HepG2 (cell line): ENCODE data around the gene DRC3. TPM values are rescaled to one million over a fixed set of nuclear protein-coding genes. Genes with fewer than 3 reads are reported as not detected.

ENCODE experiments used
- AHDC1 ChIP-seq: sonication (generic); formaldehyde crosslinking; IDR thresholded peaks from 2 replicates; pipeline ENCODE4 v1.5.1; 2020; ENCODE audit warnings: mild to moderate bottlenecking, missing genetic modification reagents, borderline replicate concordance
- ATM ChIP-seq: fragments of 450-650 bp; IDR thresholded peaks from 2 replicates; pipeline ENCODE4 v1.7.1; 2017; ENCODE audit warnings: mild to moderate bottlenecking, borderline replicate concordance
- CCAR2 ChIP-seq: fragments of 200-400 bp; formaldehyde crosslinking; optimal IDR thresholded peaks from 2 replicates; pipeline ENCODE3; 2018; ENCODE audit warnings: low read depth, mild to moderate bottlenecking, low read length, moderate library complexity
- CCDC6 ChIP-seq: sonication (generic); formaldehyde crosslinking; IDR thresholded peaks from 2 replicates; pipeline ENCODE4 v1.8.1; 2022; ENCODE audit warnings: mild to moderate bottlenecking, missing genetic modification reagents, moderate library complexity
- ELF4 ChIP-seq: sonication (generic); formaldehyde crosslinking; IDR thresholded peaks from 2 replicates; pipeline ENCODE4 v1.5.0; 2020; ENCODE audit warnings: missing genetic modification reagents, mild to moderate bottlenecking, moderate library complexity, borderline replicate concordance
- GATAD2A ChIP-seq: IDR thresholded peaks from 2 replicates; pipeline ENCODE4 v1.6.1; 2016
- GZF1 ChIP-seq: sonication (generic); formaldehyde crosslinking; IDR thresholded peaks from 2 replicates; pipeline ENCODE4 v1.5.1; 2020; ENCODE audit warnings: mild to moderate bottlenecking, missing genetic modification reagents
- MLLT10 ChIP-seq: sonication (generic); formaldehyde crosslinking; IDR thresholded peaks from 2 replicates; pipeline ENCODE4 v1.4.0; 2020; ENCODE audit warnings: missing genetic modification reagents
- NR2F6 ChIP-seq, 2 experiments: IDR thresholded peaks; 2 replicates each; pipeline ENCODE4 v1.6.1; 2016; ENCODE audit warnings: antibody characterized with exemption in 1 of 2, mild to moderate bottlenecking in 1 of 2
- PATZ1 ChIP-seq: sonication (generic); formaldehyde crosslinking; IDR thresholded peaks from 2 replicates; pipeline ENCODE4 v1.4.0; 2020; ENCODE audit warnings: missing genetic modification reagents
- SRF ChIP-seq: IDR thresholded peaks from 2 replicates; pipeline ENCODE4 v1.6.1; 2011; ENCODE audit warnings: mild to moderate bottlenecking, low read depth, low read length, moderate library complexity
- ZFP37 ChIP-seq: sonication (generic); formaldehyde crosslinking; IDR thresholded peaks from 2 replicates; pipeline ENCODE4 v1.4.0; 2020; ENCODE audit warnings: missing genetic modification reagents, borderline replicate concordance
- ZNF567 ChIP-seq: sonication (generic); formaldehyde crosslinking; IDR thresholded peaks from 2 replicates; pipeline ENCODE4 v1.8.1; 2023; ENCODE audit warnings: mild to moderate bottlenecking, missing genetic modification reagents, borderline replicate concordance
- ZNF678 ChIP-seq: sonication (generic); formaldehyde crosslinking; IDR thresholded peaks from 2 replicates; pipeline ENCODE4 v1.4.0; 2020; ENCODE audit warnings: mild to moderate bottlenecking, missing genetic modification reagents
- ZNF687 ChIP-seq: sonication (generic); formaldehyde crosslinking; IDR thresholded peaks from 2 replicates; pipeline ENCODE4 v1.5.1; 2020; ENCODE audit warnings: mild to moderate bottlenecking, missing genetic modification reagents, moderate library complexity
- ZNF792 ChIP-seq: IDR thresholded peaks from 2 replicates; pipeline ENCODE4 v1.6.1; 2016
- polyA plus RNA-seq, 8 experiments: library from polyadenylated mRNA; depleted of rRNA in 3 of 8; stranded (reverse) in 7 of 8; unstranded in 1 of 8; fragments of >200 nt; fragmentation: Illumina TruSeq in 4 of 8; extraction: Trizol in 4 of 8; gene quantifications; 2 replicates each; pipeline versions ENCODE4 v1.2.1 to v1.2.3, GENCODE V29; 2011 to 2016; ENCODE audit warnings: low read depth in 4 of 8, missing spikeins in 1 of 8, mixed read lengths in 1 of 8; ENCODE audit not compliant: insufficient read depth in 1 of 8
- total RNA-seq, 5 experiments: library from RNA; depleted of rRNA; stranded (reverse); fragments of >200 nt; fragmentation: Illumina TruSeq; extraction: Trizol; gene quantifications; 2 replicates each; pipeline ENCODE4 v1.2.3, GENCODE V29; 2016; ENCODE audit warnings: low read depth in 1 of 5
- TF ChIP-seq, protein P1 (sequence below): sonication (generic); formaldehyde crosslinking; IDR thresholded peaks from 2 replicates; pipeline ENCODE4 v1.5.1; 2020; ENCODE audit warnings: mild to moderate bottlenecking, missing genetic modification reagents, moderate library complexity

Gene DRC3
- total and polyA plus RNA-seq, 2 of the 13 experiments (the other 11 are each of a cell fraction or from before 2014, with no cell fraction given), result 0.53 to 0.87 TPM

- TF ChIP-seq PATZ1 (CRISPR knock-in tag), result peak; percentile 68
- TF ChIP-seq ATM, result no peak
- TF ChIP-seq AHDC1, result no peak
- 0 out of 2 replicates have a peak, but pooled peaks have one; percentile 95 for TF ChIP-seq ZNF678 (CRISPR knock-in tag)
- TF ChIP-seq, protein P1, sequence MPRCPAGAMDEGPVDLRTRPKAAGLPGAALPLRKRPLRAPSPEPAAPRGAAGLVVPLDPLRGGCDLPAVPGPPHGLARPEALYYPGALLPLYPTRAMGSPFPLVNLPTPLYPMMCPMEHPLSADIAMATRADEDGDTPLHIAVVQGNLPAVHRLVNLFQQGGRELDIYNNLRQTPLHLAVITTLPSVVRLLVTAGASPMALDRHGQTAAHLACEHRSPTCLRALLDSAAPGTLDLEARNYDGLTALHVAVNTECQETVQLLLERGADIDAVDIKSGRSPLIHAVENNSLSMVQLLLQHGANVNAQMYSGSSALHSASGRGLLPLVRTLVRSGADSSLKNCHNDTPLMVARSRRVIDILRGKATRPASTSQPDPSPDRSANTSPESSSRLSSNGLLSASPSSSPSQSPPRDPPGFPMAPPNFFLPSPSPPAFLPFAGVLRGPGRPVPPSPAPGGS (CRISPR knock-in tag), result no peak
- no peak for TF ChIP-seq ELF4
- peak; percentile 76 for TF ChIP-seq ZNF687
- TF ChIP-seq NR2F6 (IDR thresholded peaks at IDR 0.05), result no peak
- no peak for TF ChIP-seq NR2F6 (CRISPR knock-in tag; IDR thresholded peaks at IDR 0.05)
- TF ChIP-seq ZNF567 (CRISPR knock-in tag), result no peak
- TF ChIP-seq MLLT10, result no peak
- TF ChIP-seq ZNF792 (CRISPR knock-in tag), result peak; percentile 46; the same call in 1 of the 2 replicates
- no peak for TF ChIP-seq GATAD2A
- 0 out of 2 replicates have a peak, but pooled peaks have one; percentile 16 for TF ChIP-seq CCDC6 (CRISPR knock-in tag)
- TF ChIP-seq GZF1 (CRISPR knock-in tag), result peak; percentile 90
- TF ChIP-seq SRF, result no peak
- no peak for TF ChIP-seq CCAR2
- TF ChIP-seq ZFP37 (CRISPR knock-in tag), result 0 out of 2 replicates have a peak, but pooled peaks have one; percentile 51
Measured at GRCh38 chr17:18038861-18039534, 66.3 kb downstream of the DRC3 start, which contains the start of the genes ATPAF2 and GID4 (continued).
